Suprapubic skin (tissue), 4 donors: ENCODE results near the gene RAB39A. TPM values are rescaled to one million over a fixed set of nuclear protein-coding genes. Genes with fewer than 3 reads are reported as not detected.

ENCODE experiments used
- DNase-seq, 2 donors: peaks; one replicate each; pipeline ENCODE4 v3.0.0-alpha.2; 2019; ENCODE audit warnings: low spot score in 2 of 2
- H3K27ac ChIP-seq: fragments of 200-600 bp; sonication (generic); one replicate; pipeline ENCODE4 v1.5.1; 2019
- H3K27me3 ChIP-seq: fragments of 200-600 bp; sonication (generic); one replicate; pipeline ENCODE4 v1.5.1; 2019
- H3K36me3 ChIP-seq: fragments of 200-600 bp; sonication (generic); one replicate; pipeline ENCODE4 v1.5.1; 2019
- H3K4me1 ChIP-seq: fragments of 200-600 bp; sonication (generic); one replicate; pipeline ENCODE4 v1.5.1; 2019
- H3K4me3 ChIP-seq: fragments of 200-600 bp; sonication (generic); one replicate; pipeline ENCODE4 v1.5.1; 2019; ENCODE audit warnings: mild to moderate bottlenecking
- H3K9me3 ChIP-seq: fragments of 200-600 bp; sonication (generic); one replicate; pipeline ENCODE4 v1.5.1; 2019
- CTCF ChIP-seq, 2 donors: fragments of 200-600 bp in 1 of 2; fragments of 450-650 bp in 1 of 2; sonication (generic) in 1 of 2; IDR thresholded peaks; one replicate each; pipeline ENCODE4 v1.5.1; 2016 to 2019; ENCODE audit warnings: antibody characterized with exemption in 2 of 2, mild to moderate bottlenecking in 1 of 2, moderate library complexity in 1 of 2
- EP300 ChIP-seq: sonication (generic); formaldehyde crosslinking; IDR thresholded peaks from one replicate; pipeline ENCODE4 v1.6.1; 2017; ENCODE audit warnings: antibody characterized with exemption
- POLR2A ChIP-seq, 2 donors: fragments of 450-650 bp; IDR thresholded peaks; one replicate each; pipeline ENCODE4 v1.6.1; 2017; ENCODE audit warnings: antibody characterized with exemption in 2 of 2, mild to moderate bottlenecking in 2 of 2, moderate library complexity in 2 of 2
- POLR2AphosphoS5 ChIP-seq, 3 donors: sonication (generic); formaldehyde crosslinking; IDR thresholded peaks; one replicate each; pipeline ENCODE4 v1.6.1; 2017; ENCODE audit warnings: antibody characterized with exemption in 3 of 3
- WGBS: methylation state at CpG from one replicate; pipeline ENCODE4 v1.1.5; 2018; 5-methylcytosine and 5-hydroxymethylcytosine counted together
- total RNA-seq, 4 donors: library from RNA; depleted of rRNA; stranded (reverse); fragments of >200 nt; gene quantifications; one replicate each; pipeline ENCODE4 v1.1.0, GENCODE V29; 2016

RAB39A gene
- total RNA-seq, 4 donors from 2014 or later = 0.34 TPM; not detected in 3

- no peak overlapping the region for H3K4me3 ChIP-seq
- H3K27me3 ChIP-seq = no peaks in the 10 kb centered on the region
Observed at GRCh38 chr11:108003623-108004022, 75.4 kb downstream of the RAB39A start.

GRCh38 chr11:108007819-108008218 is 79.6 kb downstream of the RAB39A start:
- H3K36me3 ChIP-seq = no peaks in the 10 kb centered on the region
- H3K9me3 ChIP-seq = no peaks in the 10 kb centered on the region
- 95% methylated on average over 18 of the region's 18 CpGs for WGBS
- TF ChIP-seq CTCF (IDR thresholded peaks at IDR 0.05) (no peak), POLR2AphosphoS5 (IDR thresholded peaks at IDR 0.05) (no peak), POLR2A (IDR thresholded peaks at IDR 0.05) (no peak), EP300 (no peak)
- DNase-seq = no peak
- H3K27me3 ChIP-seq = no peaks in the 10 kb centered on the region
- no peak overlapping the region for H3K4me3 ChIP-seq
- H3K27ac ChIP-seq = no peak overlapping the region
- peaks cover 29% of the 10 kb centered on the region for H3K4me1 ChIP-seq

More at GRCh38 chr11:108003623-108004022, 75.4 kb downstream of the RAB39A start:
- Histone ChIP-seq H3K9me3 (no peaks in the 10 kb centered on the region), H3K36me3 (no peaks in the 10 kb centered on the region), H3K27ac (no peak overlapping the region), H3K4me1 (peaks cover 4% of the 10 kb centered on the region)
- DNase-seq = no peak
- WGBS = 82% methylated on average over 5 of the region's 5 CpGs
- TF ChIP-seq POLR2A (IDR thresholded peaks at IDR 0.05) (no peak), CTCF (IDR thresholded peaks at IDR 0.05) (no peak), EP300 (no peak), POLR2AphosphoS5 (IDR thresholded peaks at IDR 0.05) (no peak)

- peak within 1 kb of the TSS; percentile 80 for H3K4me3 ChIP-seq
- peak; percentile 93 to 94 for DNase-seq
- H3K9me3 ChIP-seq = no peaks in the 10 kb centered on the region
- H3K27ac ChIP-seq = peak within 1 kb of the TSS; percentile 94
- TF ChIP-seq POLR2AphosphoS5 (IDR thresholded peaks at IDR 0.05) = peak in 2 of 3 donors; percentile 20 to 61
- TF ChIP-seq EP300 = no peak
- peak; percentile 78 to 95 for TF ChIP-seq CTCF (IDR thresholded peaks at IDR 0.05)
- peak in 1 of 2 donors; percentile 47 for TF ChIP-seq POLR2A (IDR thresholded peaks at IDR 0.05)
- H3K4me1 ChIP-seq = peaks cover 37% of the 10 kb centered on the region
- no peaks in the 10 kb centered on the region for H3K36me3 ChIP-seq
- under 1% methylated on average over 47 of the region's 72 CpGs for WGBS
- no peaks in the 10 kb centered on the region for H3K27me3 ChIP-seq
Observed at GRCh38 chr11:108008656-108009496, 80.6 kb downstream of the RAB39A start, which contains the start of gene CUL5. CUL5 (plus strand) TSS chr11:108008898; CDS start chr11:108009349, 451 bp downstream.

GRCh38 chr11:108009497-108010370 is 81.5 kb downstream of the RAB39A start:
- peaks cover 37% of the 10 kb centered on the region for H3K4me1 ChIP-seq
- WGBS = 2% methylated on average over 25 of the region's 31 CpGs
- TF ChIP-seq POLR2AphosphoS5 (IDR thresholded peaks at IDR 0.05) (no peak), EP300 (no peak), CTCF (IDR thresholded peaks at IDR 0.05) (no peak), POLR2A (IDR thresholded peaks at IDR 0.05) (no peak)
- H3K9me3 ChIP-seq = no peaks in the 10 kb centered on the region
- H3K36me3 ChIP-seq = no peaks in the 10 kb centered on the region
- H3K27ac ChIP-seq = peak overlapping the region; percentile 94
- no peak for DNase-seq
- H3K4me3 ChIP-seq = peak overlapping the region; percentile 80
- no peaks in the 10 kb centered on the region for H3K27me3 ChIP-seq
